NK-92 treated with Interleukin-12 subunit alpha and Interleukin-12 subunit beta, amount 100 ng/mL, for 24 hours (cell line): ENCODE data around the gene DAP3.

Experiments used
- DNase-seq: peaks from one replicate; lab custom pipeline; 2025; lab: John Stamatoyannopoulos, UW

DAP3 gene

DNA sequence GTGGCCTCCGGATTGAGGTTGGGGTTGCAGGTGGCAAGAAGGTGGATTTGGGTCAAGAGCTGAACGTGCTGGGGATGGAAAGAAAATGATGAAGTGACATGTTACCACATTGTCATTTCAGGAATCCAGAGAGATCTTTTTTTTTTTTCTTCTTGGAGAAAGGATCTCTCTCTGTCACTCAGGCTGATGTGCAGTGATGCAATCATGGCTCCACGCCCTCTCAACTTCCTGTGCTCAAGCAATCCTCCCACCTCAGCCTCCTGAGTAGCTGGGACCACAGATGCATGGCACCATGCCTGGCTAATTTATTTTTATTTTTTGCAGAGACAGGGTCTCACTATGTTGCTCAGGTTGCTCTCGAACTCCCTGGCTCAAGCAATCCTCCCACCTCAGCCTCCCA is 87.5 kb downstream of the DAP3 start:
- no peak for DNase-seq

GRCh38 chr1:155777582-155777981 is 88.7 kb downstream of the DAP3 start:
- no peak for DNase-seq
